Measurements from ENCODE around the gene CACNA2D3. TPM values are rescaled to one million over a fixed set of nuclear protein-coding genes. Genes with fewer than 3 reads are reported as not detected.

The CACNA2D3 gene
- total and polyA plus RNA-seq, 3 experiments from 2014 or later = not detected

DNA sequence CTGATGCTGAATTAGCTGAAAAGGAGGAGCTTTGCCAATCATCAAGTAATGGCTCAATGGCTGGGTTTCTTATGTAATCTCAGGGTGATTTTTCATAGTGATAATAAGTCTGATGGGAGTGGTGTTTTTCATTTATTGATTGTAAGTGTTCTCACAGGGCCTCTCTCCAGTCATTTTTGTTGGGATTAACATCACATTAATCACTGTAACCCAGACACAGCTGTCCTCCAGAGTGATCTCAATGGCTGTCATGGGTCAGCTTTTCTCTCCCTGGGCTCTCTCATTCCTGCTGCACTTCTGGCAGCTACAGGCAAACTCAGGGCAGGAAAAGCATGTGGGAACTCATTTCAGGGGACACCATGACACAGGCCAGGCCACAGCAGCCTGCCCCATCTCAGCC, 642.6 kb downstream of the CACNA2D3 start:
- H3K36me3 ChIP-seq (ENCODE audit: insufficient read depth, low read length) = no peaks in the 10 kb centered on the region
- CTCF ChIA-PET = no interaction called here
- H3K9me3 Mint-ChIP-seq = peaks cover 0 to 4% (median 0%) of the 10 kb centered on the region in 5 donors

GRCh38 chr3:54771050-54771449, 648.7 kb downstream of the CACNA2D3 start:
- Histone ChIP-seq H3K4me1 (ENCODE audit: insufficient read depth, low read length) (no peaks in the 10 kb centered on the region), H3K27me3 (ENCODE audit: insufficient read depth, low read length, poor library complexity, severe bottlenecking) (no peaks in the 10 kb centered on the region), H3K36me3 (ENCODE audit: insufficient read depth, low read length) (no peaks in the 10 kb centered on the region), H3K4me3 (ENCODE audit: low read length) (no peak overlapping the region), H3K27ac (ENCODE audit: low read depth, low read length) (no peak overlapping the region), H3K9me3 (ENCODE audit: low read length) (no peaks in the 10 kb centered on the region)
- POLR2A ChIA-PET = no interaction called here
- Mint-ChIP-seq H3K27me3 (no peaks in the 10 kb centered on the region), H3K4me3 (no peak overlapping the region), H3K9me3 (peaks cover 0 to 5% (median 0%) of the 10 kb centered on the region in 5 donors), H3K36me3 (no peaks in the 10 kb centered on the region), H3K27ac (no peak overlapping the region), H3K4me1 (no peaks in the 10 kb centered on the region)
- DNase-seq = no peak
- CTCF ChIA-PET = no interaction called here

More for the DNA sequence above, 642.6 kb downstream of the CACNA2D3 start:
- H3K27me3 ChIP-seq (ENCODE audit: insufficient read depth, low read length, poor library complexity, severe bottlenecking) = no peaks in the 10 kb centered on the region
- Mint-ChIP-seq H3K27ac (no peak overlapping the region), H3K4me1 (no peaks in the 10 kb centered on the region), H3K27me3 (no peaks in the 10 kb centered on the region), H3K36me3 (no peaks in the 10 kb centered on the region), H3K4me3 (no peak overlapping the region)
- POLR2A ChIA-PET = no interaction called here
- no peaks in the 10 kb centered on the region for H3K4me1 ChIP-seq (ENCODE audit: insufficient read depth, low read length)
- H3K9me3 ChIP-seq (ENCODE audit: low read length) = no peaks in the 10 kb centered on the region
- H3K27ac ChIP-seq (ENCODE audit: low read depth, low read length) = no peak overlapping the region
- no peak overlapping the region for H3K4me3 ChIP-seq (ENCODE audit: low read length)
- DNase-seq = no peak

DNA sequence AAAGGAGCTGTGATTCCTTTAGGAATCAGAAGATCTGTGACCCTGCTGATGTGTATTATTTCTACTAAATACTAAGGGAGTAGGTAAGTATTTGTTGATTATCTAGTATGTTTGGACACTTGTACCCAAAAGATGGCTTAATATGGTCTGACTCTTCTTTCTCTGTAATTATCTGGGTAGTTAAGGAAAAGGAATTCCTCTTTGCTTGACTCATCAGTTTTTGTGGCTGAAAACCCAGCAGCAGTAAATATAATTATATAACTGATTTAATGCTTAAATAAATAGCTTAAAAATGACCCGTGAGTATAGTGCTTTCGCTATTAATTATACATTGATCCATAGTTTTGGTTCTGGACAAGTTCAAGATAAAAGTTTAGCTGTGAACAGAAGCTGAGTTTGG, 649.7 kb downstream of the CACNA2D3 start:
- Histone ChIP-seq H3K4me3 (ENCODE audit: low read length) (no peak overlapping the region), H3K4me1 (ENCODE audit: insufficient read depth, low read length) (no peaks in the 10 kb centered on the region), H3K9me3 (ENCODE audit: low read length) (no peaks in the 10 kb centered on the region), H3K27me3 (ENCODE audit: insufficient read depth, low read length, poor library complexity, severe bottlenecking) (no peaks in the 10 kb centered on the region), H3K36me3 (ENCODE audit: insufficient read depth, low read length) (no peaks in the 10 kb centered on the region), H3K27ac (ENCODE audit: low read depth, low read length) (no peak overlapping the region)
- H3K4me1 Mint-ChIP-seq = no peaks in the 10 kb centered on the region
- no peak for DNase-seq
- H3K36me3 Mint-ChIP-seq = no peaks in the 10 kb centered on the region
- H3K27ac Mint-ChIP-seq = no peak overlapping the region
- ChIA-PET CTCF (no interaction called here), POLR2A (no interaction called here)
- H3K9me3 Mint-ChIP-seq = peaks cover 0 to 5% (median 0%) of the 10 kb centered on the region in 5 donors
- H3K27me3 Mint-ChIP-seq = no peaks in the 10 kb centered on the region
- no peak overlapping the region for H3K4me3 Mint-ChIP-seq

- H3K9me3 Mint-ChIP-seq = peaks cover 0 to 5% (median 0%) of the 10 kb centered on the region in 5 donors
- Histone ChIP-seq H3K9me3 (ENCODE audit: low read length) (no peaks in the 10 kb centered on the region), H3K4me1 (ENCODE audit: insufficient read depth, low read length) (no peaks in the 10 kb centered on the region), H3K27ac (ENCODE audit: low read depth, low read length) (no peak overlapping the region), H3K27me3 (ENCODE audit: insufficient read depth, low read length, poor library complexity, severe bottlenecking) (no peaks in the 10 kb centered on the region), H3K4me3 (ENCODE audit: low read length) (no peak overlapping the region), H3K36me3 (ENCODE audit: insufficient read depth, low read length) (no peaks in the 10 kb centered on the region)
- H3K27ac Mint-ChIP-seq = no peak overlapping the region
- POLR2A ChIA-PET = no interaction called here
- H3K27me3 Mint-ChIP-seq = no peaks in the 10 kb centered on the region
- CTCF ChIA-PET = no interaction called here
- no peaks in the 10 kb centered on the region for H3K4me1 Mint-ChIP-seq
- H3K36me3 Mint-ChIP-seq = no peaks in the 10 kb centered on the region
- DNase-seq = no peak
- no peak overlapping the region for H3K4me3 Mint-ChIP-seq
These were observed 650.4 kb downstream of the CACNA2D3 start for GRCh38 chr3:54772746-54773145.

DNA sequence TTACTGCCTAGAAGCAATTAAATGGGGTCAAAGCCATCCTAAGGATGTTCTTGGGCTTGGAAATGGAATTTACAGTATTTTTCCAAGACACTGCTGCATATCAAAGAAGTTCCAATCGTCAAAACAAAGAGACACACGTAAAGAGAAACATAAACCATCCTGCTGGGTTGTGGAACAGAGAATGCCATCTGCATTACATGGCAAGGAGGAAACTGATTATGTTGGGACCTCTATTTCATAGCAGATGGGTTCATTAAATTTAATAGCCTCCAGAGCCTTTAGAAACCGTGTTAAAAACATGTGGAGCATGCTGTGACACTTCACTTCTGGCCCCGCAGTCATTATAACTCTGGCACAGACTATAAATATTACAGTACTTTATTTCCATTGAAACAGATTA, 650.9 kb downstream of the CACNA2D3 start:
- H3K36me3 Mint-ChIP-seq = no peaks in the 10 kb centered on the region
- no peak for DNase-seq
- H3K27me3 ChIP-seq (ENCODE audit: insufficient read depth, low read length, poor library complexity, severe bottlenecking) = no peaks in the 10 kb centered on the region
- CTCF ChIA-PET = no interaction called here
- H3K4me3 Mint-ChIP-seq = no peak overlapping the region
- no peaks in the 10 kb centered on the region for H3K9me3 ChIP-seq (ENCODE audit: low read length)
- peaks cover 0 to 5% (median 0%) of the 10 kb centered on the region in 5 donors for H3K9me3 Mint-ChIP-seq
- H3K36me3 ChIP-seq (ENCODE audit: insufficient read depth, low read length) = no peaks in the 10 kb centered on the region
- no peaks in the 10 kb centered on the region for H3K4me1 ChIP-seq (ENCODE audit: insufficient read depth, low read length)
- POLR2A ChIA-PET = no interaction called here
- H3K27me3 Mint-ChIP-seq = no peaks in the 10 kb centered on the region
- no peak overlapping the region for H3K27ac Mint-ChIP-seq
- no peak overlapping the region for H3K4me3 ChIP-seq (ENCODE audit: low read length)
- no peak overlapping the region for H3K27ac ChIP-seq (ENCODE audit: low read depth, low read length)
- H3K4me1 Mint-ChIP-seq = no peaks in the 10 kb centered on the region

- H3K9me3 Mint-ChIP-seq = peaks cover 0 to 6% (median 0%) of the 10 kb centered on the region in 5 donors
- Histone ChIP-seq H3K9me3 (ENCODE audit: low read length) (no peaks in the 10 kb centered on the region), H3K4me3 (ENCODE audit: low read length) (no peak overlapping the region), H3K4me1 (ENCODE audit: insufficient read depth, low read length) (no peaks in the 10 kb centered on the region), H3K27ac (ENCODE audit: low read depth, low read length) (no peak overlapping the region), H3K27me3 (ENCODE audit: insufficient read depth, low read length, poor library complexity, severe bottlenecking) (no peaks in the 10 kb centered on the region), H3K36me3 (ENCODE audit: insufficient read depth, low read length) (no peaks in the 10 kb centered on the region)
- no peak overlapping the region for H3K27ac Mint-ChIP-seq
- H3K4me1 Mint-ChIP-seq = no peaks in the 10 kb centered on the region
- H3K4me3 Mint-ChIP-seq = no peak overlapping the region
- ChIA-PET CTCF (no interaction called here), POLR2A (no interaction called here)
- no peak for DNase-seq
- H3K27me3 Mint-ChIP-seq = no peaks in the 10 kb centered on the region
- H3K36me3 Mint-ChIP-seq = no peaks in the 10 kb centered on the region
These were observed 654.2 kb downstream of the CACNA2D3 start for GRCh38 chr3:54776601-54777000.

GRCh38 chr3:54777141-54777540, 654.8 kb downstream of the CACNA2D3 start:
- H3K9me3 Mint-ChIP-seq = peaks cover 0 to 6% (median 0%) of the 10 kb centered on the region in 5 donors
- no peak overlapping the region for H3K27ac Mint-ChIP-seq
- Histone ChIP-seq H3K27ac (ENCODE audit: low read depth, low read length) (no peak overlapping the region), H3K36me3 (ENCODE audit: insufficient read depth, low read length) (no peaks in the 10 kb centered on the region), H3K4me1 (ENCODE audit: insufficient read depth, low read length) (no peaks in the 10 kb centered on the region), H3K27me3 (ENCODE audit: insufficient read depth, low read length, poor library complexity, severe bottlenecking) (no peaks in the 10 kb centered on the region), H3K4me3 (ENCODE audit: low read length) (no peak overlapping the region), H3K9me3 (ENCODE audit: low read length) (no peaks in the 10 kb centered on the region)
- CTCF ChIA-PET = no interaction called here
- no peaks in the 10 kb centered on the region for H3K36me3 Mint-ChIP-seq
- POLR2A ChIA-PET = no interaction called here
- H3K4me1 Mint-ChIP-seq = no peaks in the 10 kb centered on the region
- no peaks in the 10 kb centered on the region for H3K27me3 Mint-ChIP-seq
- no peak for DNase-seq
- H3K4me3 Mint-ChIP-seq = no peak overlapping the region

DNA sequence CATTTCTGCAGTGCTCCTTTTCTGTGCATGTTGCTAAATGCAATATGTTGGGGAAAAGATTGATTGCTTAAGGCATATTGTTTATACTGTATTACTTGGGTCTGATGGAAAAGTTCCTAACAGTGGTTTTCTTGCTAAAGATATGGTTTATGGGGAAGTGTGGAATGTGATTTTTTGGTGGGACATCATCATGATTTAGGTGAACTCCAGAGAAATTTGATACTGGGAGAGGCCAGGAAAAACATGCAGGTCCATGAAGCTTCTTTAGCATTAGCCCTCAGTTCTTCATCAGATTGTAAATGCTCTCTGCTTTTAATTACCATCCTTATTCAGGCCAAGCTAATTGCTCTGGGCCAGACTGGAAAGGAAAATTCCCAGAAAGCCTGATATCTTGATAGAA, 658.0 kb downstream of the CACNA2D3 start:
- Histone ChIP-seq H3K27ac (ENCODE audit: low read depth, low read length) (no peak overlapping the region), H3K4me3 (ENCODE audit: low read length) (no peak overlapping the region), H3K36me3 (ENCODE audit: insufficient read depth, low read length) (no peaks in the 10 kb centered on the region), H3K9me3 (ENCODE audit: low read length) (no peaks in the 10 kb centered on the region), H3K4me1 (ENCODE audit: insufficient read depth, low read length) (no peaks in the 10 kb centered on the region), H3K27me3 (ENCODE audit: insufficient read depth, low read length, poor library complexity, severe bottlenecking) (no peaks in the 10 kb centered on the region)
- Mint-ChIP-seq H3K9me3 (peaks cover 0 to 3% (median 0%) of the 10 kb centered on the region in 5 donors), H3K36me3 (no peaks in the 10 kb centered on the region), H3K27ac (no peak overlapping the region), H3K4me3 (no peak overlapping the region), H3K27me3 (no peaks in the 10 kb centered on the region), H3K4me1 (no peaks in the 10 kb centered on the region)
- ChIA-PET CTCF (no interaction called here), POLR2A (no interaction called here)
- no peak for DNase-seq

GRCh38 chr3:54781728-54782127, 659.4 kb downstream of the CACNA2D3 start:
- Mint-ChIP-seq H3K27ac (no peak overlapping the region), H3K36me3 (no peaks in the 10 kb centered on the region), H3K27me3 (no peaks in the 10 kb centered on the region), H3K9me3 (peaks cover 0 to 5% (median 0%) of the 10 kb centered on the region in 5 donors), H3K4me1 (no peaks in the 10 kb centered on the region), H3K4me3 (no peak overlapping the region)
- Histone ChIP-seq H3K4me1 (ENCODE audit: insufficient read depth, low read length) (no peaks in the 10 kb centered on the region), H3K27me3 (ENCODE audit: insufficient read depth, low read length, poor library complexity, severe bottlenecking) (no peaks in the 10 kb centered on the region), H3K9me3 (ENCODE audit: low read length) (no peaks in the 10 kb centered on the region), H3K4me3 (ENCODE audit: low read length) (no peak overlapping the region), H3K27ac (ENCODE audit: low read depth, low read length) (no peak overlapping the region), H3K36me3 (ENCODE audit: insufficient read depth, low read length) (no peaks in the 10 kb centered on the region)
- no peak for DNase-seq
- POLR2A ChIA-PET = no interaction called here
- CTCF ChIA-PET = no interaction called here

Measured in CD8-positive, alpha-beta memory T cell (primary cell).